NCI-H2227 treated with DMSO at 0.1 percent for 48 hours (cell line): ENCODE measurements around the gene TMEM82.
"Not testable (repeated sequence)": the region's sequence is repeated elsewhere in the genome, so short reads cannot be mapped to it uniquely, and the experiment has no call there.

Source experiments
- DNase-seq: peaks from one replicate; lab custom pipeline; 2025; lab: John Stamatoyannopoulos, UW

Gene TMEM82

DNA sequence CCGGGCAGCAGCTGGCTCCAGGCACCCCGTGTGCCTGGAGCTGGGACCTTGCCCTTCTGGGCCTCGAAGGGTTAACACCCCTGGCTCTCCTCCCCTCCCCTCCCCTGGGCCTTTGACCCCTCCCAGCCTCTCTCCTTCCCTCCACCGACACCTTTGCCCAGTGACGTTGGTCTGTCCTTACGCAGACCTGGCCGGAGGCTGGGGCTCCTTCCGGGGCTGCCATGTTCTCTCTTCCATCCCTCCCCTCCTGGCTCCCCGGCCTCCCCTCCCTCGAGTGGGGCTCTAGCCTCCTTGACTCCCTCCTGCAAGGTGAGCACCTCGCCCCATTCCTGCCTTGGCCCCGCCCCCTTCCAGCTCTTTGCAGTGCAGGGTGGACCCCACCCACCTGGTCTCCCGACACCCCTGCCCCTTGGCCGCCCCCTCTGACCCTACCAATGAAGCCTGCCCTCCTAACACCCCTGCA, at the start of gene TMEM82:
Gene TMEM82 (plus strand): TSS at position 161 of the 463 bp plus-strand sequence. CDS start 61 bp downstream, at position 222.
- DNase-seq = no peak

DNA sequence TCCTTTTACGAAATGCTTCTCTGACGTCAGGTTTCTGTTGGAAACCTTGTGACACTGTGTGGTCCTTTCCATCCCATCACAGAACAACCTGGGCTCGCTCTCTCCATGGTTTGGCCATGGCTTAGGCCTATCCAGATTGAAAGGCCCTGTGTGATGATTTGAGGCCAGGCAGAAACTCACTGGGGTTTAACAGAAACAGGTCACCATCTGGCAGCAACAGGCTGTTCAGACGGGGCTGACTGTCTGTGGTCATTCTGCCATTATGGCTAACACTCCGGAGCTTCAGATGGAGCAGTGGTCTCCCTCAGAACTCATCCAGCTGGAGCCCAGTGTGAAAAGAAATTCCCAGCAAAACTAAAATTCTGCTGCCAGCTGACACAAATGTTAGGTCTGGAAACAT, 48.9 kb upstream of the TMEM82 start:
- DNase-seq = no peak

DNA sequence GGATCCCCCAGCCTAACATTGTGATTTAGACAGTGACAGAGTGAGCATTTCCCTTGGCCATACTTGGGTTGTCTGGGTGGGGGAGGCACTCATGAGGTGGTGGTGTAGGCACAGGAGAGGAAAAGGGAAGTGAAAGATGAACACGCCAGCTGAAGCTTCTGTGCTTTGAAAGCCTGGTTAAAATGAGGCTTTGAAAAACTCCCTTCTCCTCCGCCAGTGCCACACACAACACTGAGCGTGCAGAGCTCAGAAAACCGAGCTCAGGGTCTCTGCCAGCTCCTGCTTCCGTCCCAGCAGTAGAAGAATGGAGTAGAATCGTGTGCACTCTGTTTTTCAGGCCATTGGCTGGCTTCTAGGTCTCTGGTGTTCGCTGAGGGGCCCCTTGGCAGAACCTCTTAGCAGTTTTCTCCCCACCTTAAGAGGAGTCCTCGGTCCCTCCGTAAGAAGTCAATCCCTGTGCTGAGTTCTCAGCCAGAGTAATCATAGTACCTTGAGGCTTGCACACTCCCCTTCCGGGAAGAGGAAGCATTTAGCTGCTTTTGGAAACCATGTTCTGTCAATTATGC, 45.3 kb upstream of the TMEM82 start:
- no peak for DNase-seq

DNA sequence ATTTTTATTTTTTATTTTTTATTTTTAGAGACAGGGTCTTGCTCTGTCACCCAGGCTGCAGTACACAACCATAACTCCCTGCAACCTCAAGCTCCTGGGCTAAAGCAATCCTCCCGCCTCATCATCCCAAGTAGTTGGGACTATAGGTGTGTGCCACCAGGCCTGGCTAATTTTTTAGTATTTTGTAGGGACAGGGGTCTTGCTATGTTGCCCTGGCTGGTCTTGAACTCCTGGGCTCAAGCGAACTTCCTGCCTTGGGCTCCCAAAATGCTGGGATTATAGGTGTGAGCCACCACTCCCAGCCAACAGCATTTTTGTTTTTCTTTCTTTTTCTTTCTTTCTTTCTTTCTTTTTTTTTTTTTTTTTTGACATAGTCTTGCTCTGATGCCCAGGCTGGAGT, 44.1 kb upstream of the TMEM82 start:
- no peak for DNase-seq

DNA sequence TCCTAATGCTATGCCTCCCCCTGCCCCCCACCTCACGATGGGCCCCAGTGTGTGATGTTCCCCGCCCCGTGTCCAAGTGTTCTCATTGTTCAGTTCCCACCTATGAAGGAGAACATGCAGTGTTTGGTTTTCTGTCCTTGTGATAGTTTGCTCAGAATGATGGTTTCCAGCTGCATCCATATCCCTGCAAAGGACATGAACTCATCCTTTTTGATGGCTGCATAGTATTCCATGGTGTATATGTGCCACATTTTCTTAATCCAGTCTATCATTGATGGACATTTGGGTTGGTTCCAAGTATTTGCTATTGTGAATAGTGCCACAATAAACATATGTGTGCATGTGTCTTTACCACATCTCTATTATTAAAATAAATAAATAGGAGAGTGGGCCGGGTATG, 43.0 kb upstream of the TMEM82 start:
- not testable (repeated sequence) for DNase-seq

DNA sequence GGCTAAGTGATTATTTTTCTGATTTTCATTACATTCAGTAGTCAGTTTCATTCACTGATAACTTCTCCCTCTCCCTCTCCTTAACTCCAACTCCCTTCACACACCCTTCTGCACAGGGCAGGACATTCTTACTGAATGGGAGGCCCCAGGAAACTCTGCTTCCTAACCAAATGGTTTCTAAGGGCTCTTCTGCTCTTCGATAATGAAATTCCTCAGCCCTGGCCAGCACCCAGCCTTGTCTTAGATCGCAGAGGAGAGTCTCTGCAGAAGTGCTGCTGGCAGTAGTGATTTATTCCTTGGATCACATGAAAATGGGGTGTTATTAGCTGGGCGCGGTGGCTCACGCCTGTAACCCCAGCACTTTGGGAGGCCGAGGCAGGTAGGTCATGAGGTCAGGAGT, 41.8 kb upstream of the TMEM82 start:
- DNase-seq = no peak

DNA sequence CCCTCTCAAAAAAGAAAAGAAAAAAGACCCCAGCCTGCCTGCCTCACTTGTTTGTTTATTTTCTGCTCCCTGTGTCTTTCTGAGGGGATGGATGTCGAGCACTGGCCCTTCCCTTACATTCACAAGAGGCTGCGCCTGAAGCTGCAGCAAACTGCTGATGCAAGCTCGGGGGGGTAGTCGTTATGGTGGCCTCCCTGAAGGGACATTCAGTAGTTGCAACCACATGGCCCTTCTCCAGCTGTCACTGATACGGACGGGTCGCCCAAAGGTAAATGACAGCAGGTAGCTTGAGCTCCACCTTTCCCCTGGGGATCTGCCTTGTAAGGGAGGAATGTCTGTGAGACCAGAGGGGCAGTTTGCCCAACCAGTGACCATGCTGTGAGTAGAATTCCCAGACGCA, 40.5 kb upstream of the TMEM82 start:
- no peak for DNase-seq

DNA sequence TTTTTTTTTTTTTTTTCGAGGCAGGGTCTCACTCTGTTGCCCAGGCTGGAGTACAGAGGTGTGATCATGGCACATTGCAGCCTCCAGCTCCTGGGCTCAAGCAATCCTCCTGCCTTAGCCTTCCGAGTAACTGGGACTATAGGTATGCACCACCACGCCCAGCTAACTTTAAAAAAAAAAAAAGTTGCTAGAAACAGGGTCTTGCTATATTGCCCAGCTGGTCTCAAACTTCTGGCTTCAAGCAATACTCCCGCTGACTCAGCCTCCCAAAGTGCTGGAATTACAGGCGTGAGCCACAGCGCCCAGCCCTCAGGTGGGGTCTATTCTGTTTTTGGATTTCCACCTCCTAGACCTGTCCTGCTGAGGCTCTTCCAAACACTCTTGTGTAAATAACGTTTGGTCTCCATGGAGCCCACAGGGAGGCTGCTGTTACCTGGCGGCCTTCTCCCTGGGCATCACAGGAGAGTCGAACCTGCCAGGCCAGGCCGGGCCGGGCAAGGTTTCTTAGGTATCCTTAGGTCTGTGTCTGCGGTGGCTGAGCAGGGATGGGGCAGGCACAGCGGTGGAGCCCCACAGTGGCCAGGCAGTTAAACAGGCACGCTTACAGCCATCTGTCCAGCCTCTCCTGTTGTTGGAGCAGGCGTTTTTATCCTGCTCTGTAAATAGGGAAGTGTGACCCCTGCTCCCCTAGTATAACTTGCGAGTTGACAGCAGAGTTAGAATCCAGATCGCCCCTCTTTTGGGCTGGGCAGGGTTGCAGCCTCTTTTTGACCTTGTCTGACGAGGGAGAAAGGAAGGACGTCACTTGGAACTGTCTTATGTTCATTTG, 39.4 kb upstream of the TMEM82 start:
- no peak for DNase-seq

DNA sequence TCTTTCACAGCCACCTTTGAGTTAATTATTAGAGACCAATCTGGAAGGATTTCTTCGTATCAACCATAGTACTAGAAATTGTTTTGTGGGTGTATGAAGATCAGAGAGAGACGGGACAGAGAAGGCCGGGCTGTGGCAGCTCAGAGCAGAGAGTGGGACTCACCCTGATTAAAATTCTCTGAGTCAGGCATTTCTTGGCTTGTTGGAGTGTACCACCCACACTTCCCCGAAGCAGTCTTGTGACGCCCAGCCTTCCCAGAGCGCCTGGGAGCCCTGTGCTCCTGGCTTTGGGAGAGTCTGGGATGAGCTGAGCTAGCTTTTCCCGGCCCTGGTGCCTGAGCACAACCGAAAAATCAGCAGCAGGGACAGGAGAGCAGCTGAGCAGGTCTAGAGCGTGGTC, 38.7 kb upstream of the TMEM82 start:
- no peak for DNase-seq

DNA sequence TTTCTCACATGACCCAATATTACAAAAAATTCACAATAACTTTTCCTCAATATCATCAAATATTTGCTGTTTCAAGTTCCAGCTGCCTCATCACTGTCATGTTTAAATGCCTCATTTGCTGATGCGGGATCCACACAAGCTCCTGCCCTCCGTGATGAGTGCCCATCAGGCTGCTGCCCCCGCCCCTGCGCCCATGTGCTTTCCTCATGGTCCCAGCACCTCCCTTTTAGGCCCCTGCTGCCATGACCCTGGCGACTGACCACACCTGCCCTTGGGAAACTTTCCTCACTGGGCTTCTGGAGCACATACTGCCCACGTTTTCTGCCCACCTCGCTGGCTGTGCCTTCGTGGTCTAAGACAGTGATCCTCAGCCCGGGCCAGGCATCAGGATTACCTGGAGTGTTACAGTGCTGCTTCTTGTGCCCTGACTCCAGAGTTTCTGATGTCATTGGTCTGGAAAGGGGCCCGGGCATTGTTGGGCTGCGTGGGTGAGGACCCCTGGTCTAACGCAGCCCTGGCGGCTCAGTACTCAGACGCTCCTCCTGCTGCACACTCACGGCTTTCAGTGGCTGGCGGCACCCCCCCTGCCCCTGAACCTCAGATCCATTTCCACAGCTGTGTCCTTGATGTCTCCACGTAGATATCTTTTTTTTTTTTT, 37.6 kb upstream of the TMEM82 start:
- no peak for DNase-seq

DNA sequence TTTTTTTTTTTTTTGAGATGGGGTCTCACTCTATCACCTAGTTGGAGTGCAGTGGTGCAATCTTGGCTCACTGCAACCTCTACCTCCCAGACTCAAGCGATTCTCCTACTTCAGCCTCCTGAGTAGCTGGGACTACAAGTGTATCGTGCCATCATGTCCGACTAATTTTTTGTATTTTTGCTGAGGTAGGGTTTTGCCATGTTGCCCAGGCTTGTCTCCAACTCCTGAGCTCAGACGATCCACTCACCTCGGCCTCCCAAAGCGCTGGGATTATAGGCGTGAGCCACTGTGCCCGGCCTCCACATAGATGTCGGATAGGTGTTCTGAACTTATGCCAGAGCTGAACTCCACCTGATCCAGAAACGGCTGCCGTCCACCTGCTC, 37.1 kb upstream of the TMEM82 start:
- DNase-seq = no peak

DNA sequence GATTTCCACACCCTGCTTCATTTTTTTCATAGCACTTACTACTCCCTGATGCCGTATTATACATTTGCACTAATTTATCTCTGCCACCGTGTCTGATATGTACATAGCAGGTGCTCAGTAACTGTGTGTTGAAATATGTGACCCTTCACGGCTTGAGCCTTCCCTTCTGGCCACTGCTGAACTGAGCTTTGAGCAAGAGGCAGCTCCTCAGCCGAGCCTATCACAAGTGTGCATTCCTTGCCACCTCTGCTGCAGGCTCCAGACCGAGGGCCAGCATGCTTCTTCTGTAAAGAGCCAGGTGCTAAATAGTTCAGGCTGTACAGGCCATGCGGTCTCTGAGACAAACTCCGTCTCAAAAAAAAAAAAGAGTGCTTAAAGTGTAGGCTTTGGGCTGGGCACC, 35.5 kb upstream of the TMEM82 start:
- no peak for DNase-seq

DNA sequence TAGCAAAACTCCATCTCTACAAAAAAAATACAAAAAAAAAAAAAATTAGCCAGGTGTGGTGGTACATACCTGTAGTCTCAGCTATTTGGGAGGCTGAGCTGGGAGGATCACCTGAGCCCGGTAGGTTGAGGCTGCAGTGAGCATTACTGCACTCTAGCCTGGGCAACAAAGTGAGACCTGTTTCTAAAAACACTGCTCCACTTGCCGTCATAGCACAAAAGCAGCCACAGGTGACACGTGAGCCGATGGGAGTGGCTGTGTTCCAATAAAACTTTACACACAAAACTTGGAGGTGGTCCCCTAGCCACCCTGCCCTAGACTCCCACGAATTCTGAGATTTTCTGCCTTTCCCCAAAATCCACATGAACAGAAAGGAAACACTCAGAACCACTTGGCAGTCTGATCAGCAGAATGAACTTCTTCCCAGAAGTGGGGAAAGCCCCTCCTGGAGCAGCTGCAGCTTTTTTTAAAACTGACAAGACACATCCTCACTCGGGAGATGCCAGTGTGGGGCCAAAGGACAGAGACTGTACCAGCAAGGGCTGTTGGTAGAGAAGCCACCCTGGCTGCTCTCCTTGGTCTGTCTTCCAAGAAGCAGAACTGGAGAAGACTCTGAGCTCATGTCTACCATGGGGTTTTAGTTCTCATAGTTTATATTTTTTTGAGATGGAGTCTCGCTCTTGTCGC, 34.9 kb upstream of the TMEM82 start:
- DNase-seq = no peak

DNA sequence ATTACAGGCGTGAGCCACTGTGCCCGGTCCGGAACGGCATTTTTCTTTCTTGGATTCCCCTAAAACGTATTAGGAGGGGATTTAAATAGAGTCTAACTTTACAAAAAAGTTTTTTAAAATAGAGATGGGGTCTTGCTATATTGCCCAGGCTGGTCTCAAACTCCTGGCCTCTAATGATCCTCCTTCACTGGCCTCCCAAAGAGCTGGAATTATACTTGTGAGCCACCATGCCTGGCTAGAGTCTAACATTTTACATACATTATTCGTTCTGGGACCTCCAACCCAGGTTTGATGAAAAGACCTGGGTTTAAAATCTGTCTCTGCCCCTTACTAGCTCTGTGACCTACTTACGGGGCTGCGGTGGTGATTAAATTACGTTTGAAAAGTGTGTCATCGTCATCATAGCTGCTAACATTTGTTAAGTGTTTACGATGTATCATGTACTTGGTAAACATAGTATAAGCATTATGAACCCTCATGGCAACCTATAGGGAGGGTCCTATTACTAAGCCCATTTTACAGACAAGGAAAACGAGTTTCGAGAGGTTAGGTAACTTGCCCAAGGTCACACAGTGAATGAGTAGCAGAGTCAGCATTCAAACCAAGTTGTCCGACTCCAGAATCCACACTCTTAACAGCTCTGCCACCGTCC, 33.7 kb upstream of the TMEM82 start:
- no peak for DNase-seq

DNA sequence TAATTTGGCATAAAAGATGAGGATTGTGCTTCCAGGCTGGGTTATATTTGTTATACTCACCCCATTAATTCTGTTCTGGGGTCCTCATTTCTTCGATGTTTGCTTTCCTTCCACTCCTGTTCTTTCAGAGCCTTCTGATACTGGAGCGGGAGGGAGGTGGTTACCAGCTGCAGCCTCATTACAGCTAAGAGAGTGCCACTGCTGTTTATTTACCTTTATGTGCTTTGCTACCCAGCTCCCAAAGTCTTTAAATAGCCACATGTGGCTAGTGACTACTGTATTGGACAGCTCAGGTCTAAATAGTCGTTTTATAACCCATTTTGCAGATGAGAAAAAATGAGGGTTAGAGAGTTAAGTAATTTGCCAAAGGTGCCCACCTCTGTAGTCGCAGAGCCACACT, 33.1 kb upstream of the TMEM82 start:
- DNase-seq = no peak

DNA sequence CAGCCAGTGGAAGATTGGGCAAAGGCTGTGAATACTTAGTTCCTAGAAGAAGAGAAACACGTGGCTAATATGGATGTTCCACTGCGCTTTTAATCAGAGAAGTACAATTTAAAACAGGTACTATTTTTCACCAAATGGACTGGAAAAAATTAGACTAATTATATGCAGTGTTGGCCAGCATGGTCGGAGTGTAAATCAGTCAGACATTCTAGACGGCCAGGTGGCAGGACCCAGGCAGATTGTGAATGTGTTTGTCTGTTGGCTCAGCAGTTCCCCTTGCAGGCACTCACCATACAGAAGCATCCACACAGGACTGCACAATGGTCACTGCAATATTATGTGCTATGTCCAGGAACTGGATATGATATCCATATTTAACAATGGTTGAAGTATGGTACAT, 30.1 kb upstream of the TMEM82 start:
- no peak for DNase-seq

DNA sequence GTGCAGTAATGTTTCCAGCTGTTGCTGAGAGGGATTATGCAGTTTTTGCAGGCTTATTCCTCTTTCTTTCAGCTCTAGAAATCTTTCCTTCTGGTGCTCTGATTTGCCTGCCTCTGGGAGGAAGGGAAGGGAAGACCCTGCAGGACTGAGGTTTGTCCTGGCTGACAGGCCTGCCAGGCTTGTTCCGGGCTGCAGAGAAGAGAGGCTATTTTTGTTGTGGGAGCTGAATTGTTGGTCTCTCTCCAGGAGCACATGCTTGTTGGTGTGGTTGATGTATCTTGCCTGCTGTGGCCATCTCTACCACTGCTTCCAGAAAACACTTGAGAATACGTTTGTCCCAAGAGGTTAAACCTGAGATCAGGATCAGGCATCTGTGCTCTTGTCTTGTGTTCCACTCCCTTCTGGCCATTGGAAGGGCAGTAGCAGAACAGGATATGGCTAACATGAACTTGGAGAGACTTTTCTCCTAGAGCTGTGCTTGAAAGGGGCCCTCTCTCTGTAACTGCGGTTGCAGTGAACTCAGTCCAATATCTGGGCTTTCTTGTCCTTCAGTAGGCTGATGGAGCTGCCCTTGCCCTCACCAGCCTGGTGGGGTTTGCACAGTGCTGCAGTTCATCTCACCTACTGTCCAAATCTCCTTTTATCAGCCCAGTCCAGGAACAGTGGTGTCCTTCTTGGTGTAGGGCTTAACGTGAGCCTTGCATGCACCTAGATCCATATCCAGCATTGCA, 27.7 kb upstream of the TMEM82 start:
- DNase-seq = no peak

DNA sequence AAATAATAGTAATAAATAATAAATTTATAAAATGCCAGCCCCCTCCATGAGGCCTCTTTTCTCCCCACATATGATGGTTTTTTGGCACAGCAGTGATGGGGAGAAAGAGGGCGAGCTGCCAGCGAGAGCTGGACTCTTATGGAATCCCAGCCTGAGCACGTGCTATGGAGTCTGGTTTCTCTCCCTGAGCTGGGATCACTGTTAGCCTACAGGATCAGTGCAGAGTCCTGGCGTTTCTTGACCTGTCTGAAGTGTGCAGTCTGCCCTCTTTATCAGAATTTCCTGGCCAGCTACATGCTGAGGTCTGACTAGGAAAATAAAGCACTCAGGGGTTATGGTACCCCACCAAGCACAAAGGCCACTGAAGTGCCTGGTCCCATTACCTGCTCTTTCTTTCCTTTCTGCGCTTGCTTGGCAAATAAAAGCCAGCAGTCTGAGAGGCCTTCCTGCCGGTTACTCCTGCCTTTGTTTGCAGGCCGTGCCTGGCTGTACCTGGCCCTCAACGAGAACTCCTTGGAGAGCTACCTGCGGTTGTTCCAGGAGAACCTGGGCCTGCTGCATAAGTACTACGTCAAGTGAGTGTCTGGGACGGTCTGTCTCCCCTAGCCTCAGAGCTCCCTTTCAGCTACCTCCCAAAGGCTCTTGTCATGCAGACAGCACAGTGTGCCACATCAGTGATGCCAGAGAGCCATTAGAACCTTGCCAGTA, 24.7 kb upstream of the TMEM82 start:
- no peak for DNase-seq

DNA sequence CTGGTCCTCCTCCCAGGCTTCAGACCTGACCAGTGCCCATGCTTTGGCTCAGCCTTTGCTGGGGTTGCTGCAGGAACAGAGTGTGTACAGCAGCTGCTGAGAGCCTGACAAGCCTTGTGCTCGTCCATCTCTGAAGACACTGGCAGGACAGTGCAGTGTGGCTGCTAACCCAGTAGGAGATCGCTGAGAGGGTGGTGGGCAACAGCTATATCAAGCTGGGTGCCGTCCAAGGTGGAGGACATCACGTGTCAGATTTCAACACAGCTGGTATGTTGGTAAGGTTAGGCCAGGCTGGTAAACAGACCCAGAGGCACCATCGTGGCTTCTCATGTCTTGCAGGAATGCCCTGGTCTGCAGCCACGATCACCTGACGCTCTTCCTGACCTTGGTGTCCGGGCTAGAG, 24.1 kb upstream of the TMEM82 start:
- DNase-seq = no peak

DNA sequence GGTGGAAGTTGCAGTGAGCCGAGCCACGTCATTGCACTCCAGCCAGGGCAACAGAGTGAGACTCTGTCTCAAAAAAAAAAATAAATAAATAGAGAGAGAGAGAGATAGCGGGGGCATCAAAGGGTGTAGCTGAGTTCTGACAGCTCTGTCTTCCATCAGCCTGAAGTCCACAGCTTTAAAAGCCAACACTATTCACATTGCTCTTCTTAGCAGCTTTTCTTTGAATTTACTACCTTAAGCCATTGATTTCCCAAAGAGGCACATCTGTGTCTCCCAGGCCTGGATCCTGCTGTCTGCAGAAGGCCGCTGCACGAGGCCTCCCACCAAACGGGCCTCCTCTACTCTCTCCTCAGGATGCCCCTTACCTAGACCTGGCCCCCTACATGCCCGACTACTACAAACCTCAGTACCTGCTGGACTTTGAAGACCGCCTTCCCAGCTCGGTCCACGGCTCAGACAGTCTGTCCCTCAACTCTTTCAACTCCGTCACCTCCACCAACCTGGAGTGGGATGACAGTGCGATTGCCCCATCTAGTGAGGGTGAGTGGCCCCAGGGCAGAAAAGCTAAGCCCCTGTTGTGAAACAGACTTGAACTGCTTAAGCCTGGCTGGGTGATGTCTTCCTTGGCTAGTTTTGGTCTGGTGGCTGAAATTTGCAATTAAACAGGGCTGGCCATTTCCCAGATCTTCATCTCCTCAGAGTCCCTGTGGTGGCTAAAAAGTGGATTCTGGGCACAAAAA, 22.7 kb upstream of the TMEM82 start:
- DNase-seq = no peak
